B cell (primary cell): ENCODE data around the gene KREMEN2. TPM values are rescaled to one million over a fixed set of nuclear protein-coding genes. Genes with fewer than 3 reads are reported as not detected.
A peak's percentile ranks its signal among the peaks of the same experiment; 100 is the strongest.

Source experiments
- ATAC-seq: fragments of 200-7000 bp; cut with Tn5 transposase; one replicate; pipeline ENCODE4 v1.10.0; 2021; ENCODE audit warnings: low read depth, mild to moderate bottlenecking, moderate number of reproducible peaks, moderate library complexity
- CTCF ChIA-PET: fragments of 350-600 bp; sonication (Branson Sonifier 250); formaldehyde crosslinking; loops from one replicate; lab custom pipeline; 2021; ENCODE audit warnings: antibody characterized with exemption, inconsistent platforms; lab: Charles Lee
- POLR2A ChIA-PET: fragments of 350-600 bp; sonication (Branson Sonifier 250); formaldehyde crosslinking; loops from one replicate; lab custom pipeline; 2021; ENCODE audit warnings: antibody characterized with exemption; lab: Charles Lee
- DNase-seq: peaks from one replicate; pipeline ENCODE4 v3.0.0; 2013
- H2AFZ ChIP-seq: 2 replicates; pipeline ENCODE4 v1.6.1; 2012; ENCODE audit warnings: mild to moderate bottlenecking, low read depth, low read length; ENCODE audit not compliant: insufficient read depth, poor library complexity, severe bottlenecking
- H3K27ac ChIP-seq, 2 donors: 1 replicate in 1 of 2; 2 replicates in 1 of 2; pipeline ENCODE4 v1.5.1; 2012 to 2013; ENCODE audit warnings: low read length in 2 of 2, mild to moderate bottlenecking in 2 of 2, moderate library complexity in 1 of 2
- H3K27me3 ChIP-seq, 4 experiments: fragments of 200-600 bp in 1 of 4; sonication (generic) in 1 of 4; replicated peaks in 1 of 4; 1 replicate in 2 of 4; 2 replicates in 2 of 4; pipeline versions ENCODE4 v1.6.1 to v1.7.0; 2013 to 2016; ENCODE audit warnings: low read length in 3 of 4, mild to moderate bottlenecking in 2 of 4, mixed read lengths in 1 of 4, moderate library complexity in 1 of 4; ENCODE audit not compliant: insufficient read depth in 4 of 4, control insufficient read depth in 3 of 4; ENCODE audit errors: control extremely low read depth in 1 of 4
- H3K36me3 ChIP-seq, 2 experiments: replicated peaks in 1 of 2; 1 replicate in 1 of 2; 2 replicates in 1 of 2; pipeline versions ENCODE4 v1.6.1 to v1.7.1; 2013; ENCODE audit warnings: low read length in 1 of 2; ENCODE audit not compliant: insufficient read depth in 2 of 2, control insufficient read depth in 1 of 2; ENCODE audit errors: control extremely low read depth in 1 of 2, extremely low read depth in 1 of 2
- H3K4me1 ChIP-seq, 2 donors: fragments of 200-600 bp in 1 of 2; sonication (generic) in 1 of 2; 1 replicate in 1 of 2; 2 replicates in 1 of 2; pipeline versions ENCODE4 v1.5.1 to v1.6.1; 2013 to 2017; ENCODE audit warnings: low read length in 2 of 2; ENCODE audit not compliant: control insufficient read depth in 2 of 2, insufficient read depth in 2 of 2
- H3K4me2 ChIP-seq: replicated peaks from 2 replicates; pipeline ENCODE3; 2012; ENCODE audit warnings: mild to moderate bottlenecking, low read depth, low read length; ENCODE audit not compliant: poor library complexity, severe bottlenecking
- H3K4me3 ChIP-seq, 5 experiments: fragments of 200-600 bp in 1 of 5; sonication (generic) in 1 of 5; 1 replicate in 3 of 5; 2 replicates in 2 of 5; pipeline versions ENCODE4 v1.5.1 to v1.7.0; 2011 to 2016; ENCODE audit warnings: low read length in 4 of 5, mild to moderate bottlenecking in 4 of 5, low read depth in 2 of 5, control low read depth in 1 of 5, moderate library complexity in 1 of 5; ENCODE audit not compliant: insufficient read depth in 1 of 5; ENCODE audit errors: control extremely low read depth in 1 of 5, extremely low read depth in 1 of 5
- H3K79me2 ChIP-seq: fragments of 200-600 bp; sonication (generic); one replicate; pipeline ENCODE4 v1.6.0; 2016; ENCODE audit warnings: low read length; ENCODE audit not compliant: control insufficient read depth, insufficient read depth
- H3K9ac ChIP-seq: fragments of 200-600 bp; sonication (generic); 2 replicates; pipeline ENCODE4 v1.6.1; 2017; ENCODE audit warnings: mild to moderate bottlenecking, low read length, moderate library complexity
- H3K9me3 ChIP-seq, 3 donors: one replicate each; pipeline versions ENCODE4 v1.6.1 to v1.7.1; 2013; ENCODE audit warnings: low read length in 2 of 3; ENCODE audit not compliant: control insufficient read depth in 2 of 3, insufficient read depth in 1 of 3; ENCODE audit errors: control extremely low read depth in 1 of 3
- H4K20me1 ChIP-seq: 2 replicates; pipeline ENCODE4 v1.6.0; 2012; ENCODE audit warnings: mild to moderate bottlenecking, low read length; ENCODE audit not compliant: insufficient read depth, control insufficient read depth, poor library complexity, severe bottlenecking
- H3K27ac Mint-ChIP-seq: one replicate; pipeline ENCODE4 v1.8.0; 2021; ENCODE audit warnings: mixed read lengths
- H3K27me3 Mint-ChIP-seq: one replicate; pipeline ENCODE4 v1.8.0; 2021; ENCODE audit warnings: mixed read lengths
- H3K4me1 Mint-ChIP-seq: one replicate; pipeline ENCODE4 v1.8.0; 2021; ENCODE audit warnings: mixed read lengths
- H3K4me3 Mint-ChIP-seq: one replicate; pipeline ENCODE4 v1.8.0; 2021; ENCODE audit warnings: mixed read lengths
- H3K9me3 Mint-ChIP-seq: one replicate; pipeline ENCODE4 v1.8.0; 2022; ENCODE audit warnings: mixed read lengths; ENCODE audit not compliant: insufficient read depth
- CTCF ChIP-seq: fragments of 200-600 bp; IDR thresholded peaks from one replicate; pipeline ENCODE4 v1.8.0; 2022; ENCODE audit warnings: antibody characterized with exemption, mild to moderate bottlenecking
- EZH2 ChIP-seq: IDR thresholded peaks from 2 replicates; pipeline ENCODE4 v1.6.1; 2012; ENCODE audit warnings: borderline replicate concordance, low read depth, mild to moderate bottlenecking, moderate library complexity, low read length; ENCODE audit not compliant: insufficient read depth, poor library complexity, severe bottlenecking
- WGBS: methylation state at CpG from one replicate; pipeline ENCODE4 v1.1.5; 2013; ENCODE audit warnings: missing lambda C conversion rate; ENCODE audit not compliant: insufficient coverage; 5-methylcytosine and 5-hydroxymethylcytosine counted together
- intact Hi-C: fragments of 100-400 bp; cut with micrococcal nuclease; formaldehyde crosslinking; loops from one replicate; pipeline ENCODE4 v1.10.0; 2022
- polyA plus RNA-seq: library from polyadenylated mRNA; depleted of rRNA; stranded (reverse); fragments of >200 nt; gene quantifications from 2 replicates; pipeline ENCODE4 v1.2.3, GENCODE V29; 2012
- total RNA-seq, 2 donors: library from RNA; stranded (reverse); fragments of 120-200 nt in 1 of 2; gene quantifications; 1 replicate in 1 of 2; 2 replicates in 1 of 2; pipeline versions ENCODE4 v1.2.3 to v1.2.4, GENCODE V29; 2013 to 2022

Gene KREMEN2
- total and polyA plus RNA-seq, 2 donors (not counting 1 experiment from before 2014, with no cell fraction given), result 0.17 to 1.1 TPM

- Histone ChIP-seq H4K20me1 (peaks cover 24% of the 10 kb centered on the region), H3K79me2 (no peaks in the 10 kb centered on the region), H3K4me2 (peak within 1 kb of the TSS; percentile 99), H2AFZ (peak within 1 kb of the TSS; percentile 67), H3K4me1 (peaks cover 53 to 56% of the 10 kb centered on the region in 2 donors), H3K27ac (no peak within 1 kb of the TSS), H3K9me3 (peaks cover 0 to 25% (median 0%) of the 10 kb centered on the region in 3 donors), H3K9ac (peak within 1 kb of the TSS; percentile 73), H3K27me3 (peaks cover 0 to 51% (median 14%) of the 10 kb centered on the region in 4 experiments), H3K4me3 (peak within 1 kb of the TSS; percentile 31 to 64 (median 58)), H3K36me3 (no peaks in the 10 kb centered on the region)
- CTCF ChIA-PET, result interaction anchor here (1.7 kb wide), 1 partner anchor 42 kb away, joined by 3 read pairs; no protein-coding TSS in a partner anchor
- H3K27ac Mint-ChIP-seq, result peak within 1 kb of the TSS; percentile 73
- DNase-seq, result peak; percentile 92
- intact Hi-C loops, result loop anchor here (1.0 to 5.0 kb wide), 3 partner anchors 11 to 58 kb away; partner anchors contain the start of genes FLYWCH1, HCFC1R1, PKMYT1 and THOC6
- TF ChIP-seq EZH2 (no peak), CTCF (no peak)
- peak; percentile 81 for ATAC-seq
- WGBS, result 2% methylated on average over 98 of the region's 98 CpGs
- peak within 1 kb of the TSS; percentile 87 for H3K4me3 Mint-ChIP-seq
- POLR2A ChIA-PET, result no interaction called here
- H3K4me1 Mint-ChIP-seq, result peaks cover 24% of the 10 kb centered on the region
- H3K27me3 Mint-ChIP-seq, result peaks cover 16% of the 10 kb centered on the region
- no peaks in the 10 kb centered on the region for H3K9me3 Mint-ChIP-seq
Observed at GRCh38 chr16:2968738-2969544, 4.9 kb downstream of the KREMEN2 start, which contains the start of gene PAQR4. PAQR4 (plus strand) TSS chr16:2969348; CDS start chr16:2969675, 327 bp downstream.
